Measurements from ENCODE around the gene LAMA4.

DNA sequence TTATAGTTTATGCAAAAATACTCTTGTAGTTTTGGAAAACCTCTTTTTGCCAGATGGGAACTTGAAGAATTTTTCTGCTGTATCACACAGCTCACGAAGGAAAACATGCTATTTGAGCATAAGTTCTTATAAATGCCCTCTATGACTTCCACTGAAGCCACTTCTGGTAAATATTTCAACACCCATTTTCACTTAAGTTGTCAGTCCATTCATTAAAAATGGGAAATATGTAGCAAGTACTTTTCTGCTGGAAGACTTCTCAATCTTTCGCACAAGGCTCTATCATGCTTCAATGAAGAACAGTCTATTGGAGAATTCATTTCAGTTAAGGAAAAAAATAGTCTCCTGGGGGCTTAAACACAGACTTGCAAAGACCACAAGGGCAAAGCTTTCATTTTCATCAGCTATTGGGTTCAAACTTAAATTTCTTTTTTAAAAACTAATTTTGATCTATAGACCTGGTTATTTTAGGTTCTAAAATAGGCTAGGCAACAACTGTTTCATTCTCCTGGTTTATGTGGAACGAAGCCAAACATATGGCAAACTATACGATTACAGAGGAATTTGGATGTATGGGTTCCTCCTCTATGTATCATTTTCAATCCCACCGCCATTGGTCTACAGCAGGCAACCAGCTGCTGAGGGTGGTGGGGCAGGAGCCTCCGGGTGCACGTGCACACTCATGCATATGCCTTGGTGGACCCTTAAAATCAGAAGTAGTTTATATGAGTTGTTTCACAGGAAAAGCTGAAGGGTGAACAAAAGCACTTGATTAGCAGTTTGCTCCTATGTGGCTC is 38.7 kb downstream of the LAMA4 start:
- TF ChIP-seq, protein P1, sequence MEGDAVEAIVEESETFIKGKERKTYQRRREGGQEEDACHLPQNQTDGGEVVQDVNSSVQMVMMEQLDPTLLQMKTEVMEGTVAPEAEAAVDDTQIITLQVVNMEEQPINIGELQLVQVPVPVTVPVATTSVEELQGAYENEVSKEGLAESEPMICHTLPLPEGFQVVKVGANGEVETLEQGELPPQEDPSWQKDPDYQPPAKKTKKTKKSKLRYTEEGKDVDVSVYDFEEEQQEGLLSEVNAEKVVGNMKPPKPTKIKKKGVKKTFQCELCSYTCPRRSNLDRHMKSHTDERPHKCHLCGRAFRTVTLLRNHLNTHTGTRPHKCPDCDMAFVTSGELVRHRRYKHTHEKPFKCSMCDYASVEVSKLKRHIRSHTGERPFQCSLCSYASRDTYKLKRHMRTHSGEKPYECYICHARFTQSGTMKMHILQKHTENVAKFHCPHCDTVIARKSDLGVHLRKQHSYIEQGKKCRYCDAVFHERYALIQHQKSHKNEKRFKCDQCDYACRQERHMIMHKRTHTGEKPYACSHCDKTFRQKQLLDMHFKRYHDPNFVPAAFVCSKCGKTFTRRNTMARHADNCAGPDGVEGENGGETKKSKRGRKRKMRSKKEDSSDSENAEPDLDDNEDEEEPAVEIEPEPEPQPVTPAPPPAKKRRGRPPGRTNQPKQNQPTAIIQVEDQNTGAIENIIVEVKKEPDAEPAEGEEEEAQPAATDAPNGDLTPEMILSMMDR (IDR thresholded peaks at IDR 0.05): no peak
- no peak for TF ChIP-seq POLR2A (IDR thresholded peaks at IDR 0.05)
